ENCODE data around the gene MXD3.
"Not testable (repeated sequence)": the region's sequence is repeated elsewhere in the genome, so short reads cannot be mapped to it uniquely, and the experiment has no call there.

GRCh38 chr5:177306103-177306640, 5.5 kb downstream of the MXD3 start:
- TF ChIP-seq CTCF (IDR thresholded peaks at IDR 0.05; ENCODE audit: extremely low read depth in 1 of 2, insufficient read depth in 1 of 2, low read depth in 1 of 2, low read length in 2 of 2); EZH2 (IDR thresholded peaks at IDR 0.05; ENCODE audit: borderline replicate concordance, low read depth, low read length, severe bottlenecking); MAX (IDR thresholded peaks at IDR 0.05; ENCODE audit: insufficient read depth, insufficient read length); MYC (IDR thresholded peaks at IDR 0.05; ENCODE audit: low read depth, low read length); GATA2 (IDR thresholded peaks at IDR 0.05; ENCODE audit: insufficient read depth, insufficient read length, low read depth, low read length); POLR2A (IDR thresholded peaks at IDR 0.05; ENCODE audit: low read depth, low read length); POLR2AphosphoS5 (IDR thresholded peaks at IDR 0.05; ENCODE audit: insufficient read depth, low read depth, low read length): not testable (repeated sequence)

Data from endothelial cell of umbilical vein (primary cell).